ENCODE results near the gene GARS1. TPM values are rescaled to one million over a fixed set of nuclear protein-coding genes. Genes with fewer than 3 reads are reported as not detected.

Gene GARS1
- total RNA-seq, 1 donor from 2014 or later: 367 TPM

DNA sequence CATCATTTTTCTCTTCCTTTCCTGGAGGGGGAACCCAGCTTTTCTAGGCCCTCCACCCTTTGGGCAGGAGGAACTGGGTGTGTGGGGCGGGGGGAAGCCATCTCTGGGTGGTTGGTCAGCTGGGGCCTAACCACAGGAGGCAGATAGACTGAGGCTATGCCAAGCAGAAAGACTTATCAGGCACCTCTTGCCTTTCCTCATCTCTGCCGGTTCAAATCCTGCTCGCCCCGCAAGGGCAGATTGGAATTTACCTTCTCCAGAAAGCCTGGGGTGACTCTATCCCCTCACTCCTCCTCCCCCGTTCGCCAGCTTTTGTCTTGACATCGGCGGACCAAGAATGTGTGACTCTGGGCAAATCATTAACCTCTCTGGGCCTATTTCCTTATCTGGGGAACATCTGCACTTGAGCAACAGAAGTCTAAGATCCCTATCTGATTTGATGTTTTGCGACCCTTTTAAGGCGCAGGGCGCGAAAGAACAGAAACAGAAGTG is 584 bp upstream of the GARS1 start:
- Histone ChIP-seq H3K4me3 (ENCODE audit: low read depth, low read length) (peak overlapping the region; percentile 93), H3K27me3 (ENCODE audit: control insufficient read depth, insufficient read depth, low read length) (no peaks in the 10 kb centered on the region), H3K36me3 (ENCODE audit: control insufficient read depth, insufficient read depth, low read length) (peaks cover 7% of the 10 kb centered on the region)
- FAIRE-seq: no peak
- TF ChIP-seq, protein P1, sequence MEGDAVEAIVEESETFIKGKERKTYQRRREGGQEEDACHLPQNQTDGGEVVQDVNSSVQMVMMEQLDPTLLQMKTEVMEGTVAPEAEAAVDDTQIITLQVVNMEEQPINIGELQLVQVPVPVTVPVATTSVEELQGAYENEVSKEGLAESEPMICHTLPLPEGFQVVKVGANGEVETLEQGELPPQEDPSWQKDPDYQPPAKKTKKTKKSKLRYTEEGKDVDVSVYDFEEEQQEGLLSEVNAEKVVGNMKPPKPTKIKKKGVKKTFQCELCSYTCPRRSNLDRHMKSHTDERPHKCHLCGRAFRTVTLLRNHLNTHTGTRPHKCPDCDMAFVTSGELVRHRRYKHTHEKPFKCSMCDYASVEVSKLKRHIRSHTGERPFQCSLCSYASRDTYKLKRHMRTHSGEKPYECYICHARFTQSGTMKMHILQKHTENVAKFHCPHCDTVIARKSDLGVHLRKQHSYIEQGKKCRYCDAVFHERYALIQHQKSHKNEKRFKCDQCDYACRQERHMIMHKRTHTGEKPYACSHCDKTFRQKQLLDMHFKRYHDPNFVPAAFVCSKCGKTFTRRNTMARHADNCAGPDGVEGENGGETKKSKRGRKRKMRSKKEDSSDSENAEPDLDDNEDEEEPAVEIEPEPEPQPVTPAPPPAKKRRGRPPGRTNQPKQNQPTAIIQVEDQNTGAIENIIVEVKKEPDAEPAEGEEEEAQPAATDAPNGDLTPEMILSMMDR (IDR thresholded peaks at IDR 0.05; ENCODE audit: insufficient read depth, low read length, severe bottlenecking): no peak
- peak; percentile 39 for DNase-seq (ENCODE audit: low read depth)

DNA sequence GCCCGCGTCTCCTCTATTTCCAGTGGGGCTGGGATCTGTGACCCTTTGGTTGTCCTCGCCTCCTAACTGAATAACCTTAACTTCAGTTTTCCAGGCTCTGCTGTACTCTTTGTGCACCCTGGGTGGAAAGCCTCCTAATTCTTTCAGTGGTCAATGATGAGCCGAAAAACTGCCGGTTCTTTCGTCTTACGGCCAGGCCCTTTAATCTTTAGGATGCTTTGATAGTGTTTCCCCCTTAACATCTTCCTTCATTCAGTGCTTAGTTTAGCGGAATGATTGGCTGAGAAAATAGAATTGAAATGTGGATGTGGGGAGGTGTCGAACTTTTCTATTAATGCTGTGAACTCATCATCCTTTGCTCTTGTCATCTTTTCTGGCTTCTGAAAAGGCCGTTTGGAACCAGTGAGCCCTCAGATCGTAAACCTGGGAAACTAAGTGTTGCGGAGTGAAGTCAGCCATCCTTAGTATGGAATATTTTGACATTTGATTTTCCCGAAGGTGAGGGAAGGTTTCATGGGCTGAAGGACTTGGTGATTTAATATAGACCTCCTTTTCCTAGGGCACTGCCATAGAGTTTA is 847 bp downstream of the GARS1 start:
- Histone ChIP-seq H3K27me3 (ENCODE audit: control insufficient read depth, insufficient read depth, low read length) (no peaks in the 10 kb centered on the region), H3K4me3 (ENCODE audit: low read depth, low read length) (peak overlapping the region; percentile 93), H3K36me3 (ENCODE audit: control insufficient read depth, insufficient read depth, low read length) (peaks cover 14% of the 10 kb centered on the region)
- TF ChIP-seq, protein P1 (IDR thresholded peaks at IDR 0.05; ENCODE audit: insufficient read depth, low read length, severe bottlenecking): no peak
- FAIRE-seq (no peak), DNase-seq (ENCODE audit: low read depth) (peak; percentile 16)

DNA sequence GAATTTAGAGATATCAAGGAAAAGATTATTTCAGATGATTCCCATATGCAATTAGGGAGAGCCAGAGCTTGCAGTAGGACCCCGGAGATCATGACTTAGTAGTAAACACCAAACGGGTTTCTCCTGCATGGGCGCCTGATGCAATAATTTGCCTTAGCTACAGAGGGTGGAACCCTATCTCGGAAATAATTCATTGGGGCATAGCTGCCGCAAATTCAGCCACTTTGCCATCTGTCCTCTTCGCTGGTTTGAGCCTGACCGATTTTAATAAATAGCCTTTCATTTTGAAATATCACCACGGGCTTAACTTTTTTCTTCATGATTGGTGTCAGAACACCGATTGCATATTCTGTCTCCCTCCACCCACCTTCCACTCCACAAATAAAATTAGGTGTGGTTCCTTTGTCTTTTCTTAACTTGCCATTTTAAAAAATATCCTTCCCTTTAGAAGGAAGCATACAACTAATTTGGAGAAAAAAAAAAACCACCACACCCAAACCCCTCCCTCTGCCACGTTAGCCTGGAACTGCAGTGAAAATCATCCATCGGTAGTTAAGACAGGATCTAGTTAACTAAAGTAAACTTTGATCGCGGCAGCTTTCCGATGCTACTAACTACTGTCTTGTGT is 1.4 kb downstream of the GARS1 start:
- TF ChIP-seq, protein P1 (IDR thresholded peaks at IDR 0.05; ENCODE audit: insufficient read depth, low read length, severe bottlenecking): no peak
- peak overlapping the region; percentile 93 for H3K4me3 ChIP-seq (ENCODE audit: low read depth, low read length)
- H3K36me3 ChIP-seq (ENCODE audit: control insufficient read depth, insufficient read depth, low read length): peaks cover 17% of the 10 kb centered on the region
- H3K27me3 ChIP-seq (ENCODE audit: control insufficient read depth, insufficient read depth, low read length): no peaks in the 10 kb centered on the region
- no peak for FAIRE-seq
- DNase-seq (ENCODE audit: low read depth): peak; percentile 41

- peak overlapping the region; percentile 93 for H3K4me3 ChIP-seq (ENCODE audit: low read depth, low read length)
- TF ChIP-seq, protein P1 (IDR thresholded peaks at IDR 0.05; ENCODE audit: insufficient read depth, low read length, severe bottlenecking): no peak
- H3K27me3 ChIP-seq (ENCODE audit: control insufficient read depth, insufficient read depth, low read length): no peaks in the 10 kb centered on the region
- FAIRE-seq (no peak), DNase-seq (ENCODE audit: low read depth) (no peak)
- peaks cover 17% of the 10 kb centered on the region for H3K36me3 ChIP-seq (ENCODE audit: control insufficient read depth, insufficient read depth, low read length)
These were observed 2.0 kb downstream of the GARS1 start for GRCh38 chr7:30596721-30597120.

GRCh38 chr7:30598121-30598876 is 3.6 kb downstream of the GARS1 start:
- Histone ChIP-seq H3K27me3 (ENCODE audit: control insufficient read depth, insufficient read depth, low read length) (no peaks in the 10 kb centered on the region), H3K36me3 (ENCODE audit: control insufficient read depth, insufficient read depth, low read length) (peaks cover 17% of the 10 kb centered on the region), H3K4me3 (ENCODE audit: low read depth, low read length) (no peak overlapping the region)
- FAIRE-seq: no peak
- DNase-seq (ENCODE audit: low read depth): peak; percentile 63
- TF ChIP-seq, protein P1 (IDR thresholded peaks at IDR 0.05; ENCODE audit: insufficient read depth, low read length, severe bottlenecking): no peak

All from bronchial epithelial cell (primary cell).